ENCODE measurements around the gene CSTA.

DNA sequence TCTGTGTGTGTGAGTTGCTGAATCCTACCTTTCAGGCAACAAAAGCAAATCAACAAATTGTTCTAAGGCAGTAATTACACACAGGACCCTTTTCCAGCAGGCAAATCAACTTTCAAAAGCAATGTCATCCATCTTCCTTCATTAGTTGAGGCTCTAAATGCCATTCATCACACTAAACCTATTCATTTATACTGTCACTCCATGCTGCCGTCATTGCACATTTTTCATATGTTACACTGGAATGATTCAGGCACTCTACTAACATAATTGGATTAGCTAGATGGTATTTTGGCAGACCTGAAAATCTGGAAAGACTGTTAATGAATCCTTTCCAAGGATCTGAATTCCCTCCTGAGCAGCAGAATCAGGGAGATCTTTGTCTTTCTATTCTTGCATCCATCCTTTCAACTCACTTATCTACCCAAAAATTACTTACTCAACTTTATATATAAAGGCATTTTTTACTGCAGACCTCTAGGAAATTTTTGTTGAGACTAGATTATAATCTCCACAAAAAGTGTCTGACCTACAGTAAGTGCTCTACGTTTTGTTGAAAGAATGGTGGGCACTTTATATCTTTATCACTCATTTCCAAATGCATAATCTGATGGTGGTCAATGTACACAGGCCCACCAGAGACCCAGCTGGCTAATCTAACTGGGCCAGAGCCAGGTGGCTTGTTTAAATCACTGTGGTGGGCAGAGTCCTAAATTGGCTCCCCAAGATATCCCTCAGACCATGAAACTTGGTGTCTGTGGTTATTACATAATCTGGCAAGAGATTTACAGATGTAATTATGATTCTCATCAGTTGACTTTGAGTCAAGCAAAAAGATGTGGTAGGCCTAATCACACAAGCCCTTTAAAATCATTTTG, 33.0 kb downstream of the CSTA start:
- no peak for TF ChIP-seq POLR2A (IDR thresholded peaks at IDR 0.05; ENCODE audit: low read depth, low read length)
- no peak for TF ChIP-seq POLR2AphosphoS5 (IDR thresholded peaks at IDR 0.05; ENCODE audit: low read depth, low read length)
- no peak for TF ChIP-seq TAF1 (IDR thresholded peaks at IDR 0.05; ENCODE audit: low read depth, low read length)
- no peak for TF ChIP-seq POU2F2 (IDR thresholded peaks at IDR 0.05; ENCODE audit: low read depth, low read length)
- no peak for TF ChIP-seq SPI1 (IDR thresholded peaks at IDR 0.05; ENCODE audit: low read depth, low read length)

All from GM12891 (cell line).